ENCODE results near the gene MED31. TPM values are rescaled to one million over a fixed set of nuclear protein-coding genes. Genes with fewer than 3 reads are reported as not detected.
"Not testable (repeated sequence)": the region's sequence is repeated elsewhere in the genome, so short reads cannot be mapped to it uniquely, and the experiment has no call there.

MED31 gene
- total RNA-seq, 1 donor from 2014 or later: 18.2 TPM

DNA sequence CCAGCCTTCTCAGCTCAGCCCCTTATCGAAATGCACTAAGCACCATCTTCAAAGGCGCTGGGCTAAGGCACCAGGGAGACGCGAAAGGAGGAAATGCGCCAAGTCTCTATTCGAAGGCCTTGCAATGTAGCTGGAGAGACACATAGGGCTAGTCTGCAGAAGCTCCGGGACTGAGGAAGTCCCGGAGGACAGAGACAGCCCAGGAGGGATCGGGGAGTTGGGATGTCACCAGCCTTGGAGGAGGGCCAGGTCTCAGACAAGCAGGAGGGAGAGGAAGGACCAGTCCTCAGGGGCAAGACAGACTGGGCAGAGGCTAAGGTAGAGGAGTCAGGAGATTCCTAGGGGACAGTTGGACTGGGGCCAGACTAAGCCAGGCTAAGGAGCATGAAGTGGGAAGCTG lies 8.7 kb upstream of the MED31 start:
- no peak overlapping the region for H3K4me3 Mint-ChIP-seq (ENCODE audit: low read depth)
- H3K27me3 Mint-ChIP-seq: peaks cover 24% of the 10 kb centered on the region
- DNase-seq (ENCODE audit: low spot score, unreplicated experiment): no peak
- no peak overlapping the region for H3K27ac Mint-ChIP-seq
- no peaks in the 10 kb centered on the region for H3K9me3 Mint-ChIP-seq (ENCODE audit: low read depth)
- peaks cover 10% of the 10 kb centered on the region for H3K4me1 Mint-ChIP-seq (ENCODE audit: low read depth)
- TF ChIP-seq, protein P1, sequence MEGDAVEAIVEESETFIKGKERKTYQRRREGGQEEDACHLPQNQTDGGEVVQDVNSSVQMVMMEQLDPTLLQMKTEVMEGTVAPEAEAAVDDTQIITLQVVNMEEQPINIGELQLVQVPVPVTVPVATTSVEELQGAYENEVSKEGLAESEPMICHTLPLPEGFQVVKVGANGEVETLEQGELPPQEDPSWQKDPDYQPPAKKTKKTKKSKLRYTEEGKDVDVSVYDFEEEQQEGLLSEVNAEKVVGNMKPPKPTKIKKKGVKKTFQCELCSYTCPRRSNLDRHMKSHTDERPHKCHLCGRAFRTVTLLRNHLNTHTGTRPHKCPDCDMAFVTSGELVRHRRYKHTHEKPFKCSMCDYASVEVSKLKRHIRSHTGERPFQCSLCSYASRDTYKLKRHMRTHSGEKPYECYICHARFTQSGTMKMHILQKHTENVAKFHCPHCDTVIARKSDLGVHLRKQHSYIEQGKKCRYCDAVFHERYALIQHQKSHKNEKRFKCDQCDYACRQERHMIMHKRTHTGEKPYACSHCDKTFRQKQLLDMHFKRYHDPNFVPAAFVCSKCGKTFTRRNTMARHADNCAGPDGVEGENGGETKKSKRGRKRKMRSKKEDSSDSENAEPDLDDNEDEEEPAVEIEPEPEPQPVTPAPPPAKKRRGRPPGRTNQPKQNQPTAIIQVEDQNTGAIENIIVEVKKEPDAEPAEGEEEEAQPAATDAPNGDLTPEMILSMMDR (IDR thresholded peaks at IDR 0.05; ENCODE audit: unreplicated experiment): no peak
- no peaks in the 10 kb centered on the region for H3K36me3 Mint-ChIP-seq (ENCODE audit: insufficient read depth)

DNA sequence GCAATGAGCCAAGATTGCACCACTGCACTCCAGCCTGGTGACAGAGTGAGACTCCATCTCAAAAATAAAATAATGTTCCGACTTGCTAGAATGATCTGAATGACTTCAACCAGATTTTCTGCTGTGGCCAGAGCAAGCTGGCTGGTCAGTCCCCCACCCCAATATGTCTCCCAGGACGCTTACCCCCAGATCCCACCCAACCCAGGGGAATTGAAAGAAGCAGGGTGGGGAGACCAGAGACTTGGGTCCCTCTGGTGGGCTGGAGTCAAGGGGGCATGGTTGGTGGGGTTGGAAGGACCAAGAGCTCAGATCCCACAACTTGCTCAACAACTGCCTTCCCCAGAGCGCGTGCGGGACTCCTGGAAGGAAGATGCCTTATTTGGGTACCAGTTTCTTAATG lies 7.0 kb upstream of the MED31 start:
- Mint-ChIP-seq H3K4me1 (ENCODE audit: low read depth) (peaks cover 17% of the 10 kb centered on the region), H3K27me3 (peaks cover 37% of the 10 kb centered on the region)
- DNase-seq (ENCODE audit: low spot score, unreplicated experiment); H3K4me3 Mint-ChIP-seq (ENCODE audit: low read depth); H3K27ac Mint-ChIP-seq; H3K36me3 Mint-ChIP-seq (ENCODE audit: insufficient read depth); H3K9me3 Mint-ChIP-seq (ENCODE audit: low read depth): not testable (repeated sequence)

DNA sequence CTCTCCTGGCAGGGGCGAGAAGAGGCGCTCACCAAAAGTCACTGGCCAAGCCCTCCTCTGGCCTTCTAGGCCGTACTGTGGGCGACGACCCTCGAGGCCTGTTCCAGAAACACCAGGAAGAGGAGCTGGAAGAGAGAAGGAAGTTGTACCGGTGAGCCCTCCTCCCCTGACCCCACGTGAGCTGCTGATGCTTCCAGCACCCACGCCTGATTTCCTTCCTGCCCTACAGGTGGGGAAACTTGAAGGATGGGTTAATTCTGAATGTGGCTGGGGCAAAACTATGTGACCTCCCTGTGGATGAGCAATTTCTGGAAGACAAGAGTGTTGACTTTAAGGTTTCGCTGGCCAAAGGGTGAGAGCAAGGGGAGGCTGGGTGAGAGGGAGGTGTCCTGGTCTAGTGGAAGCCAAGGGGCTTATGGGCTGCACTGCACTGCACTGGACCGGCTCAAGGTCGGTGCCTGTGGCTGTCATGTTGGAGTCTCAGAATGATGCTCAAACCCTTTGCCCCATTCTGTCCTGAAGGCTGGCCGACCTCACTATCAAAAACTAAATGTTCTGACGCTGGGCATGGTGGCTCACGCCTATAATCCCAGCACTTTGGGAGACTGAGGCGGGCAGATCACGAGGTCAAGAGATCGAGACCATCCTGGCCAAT lies 6.4 kb upstream of the MED31 start:
- no peaks in the 10 kb centered on the region for H3K36me3 Mint-ChIP-seq (ENCODE audit: insufficient read depth)
- H3K4me3 Mint-ChIP-seq (ENCODE audit: low read depth): peak overlapping the region; percentile 74

DNA sequence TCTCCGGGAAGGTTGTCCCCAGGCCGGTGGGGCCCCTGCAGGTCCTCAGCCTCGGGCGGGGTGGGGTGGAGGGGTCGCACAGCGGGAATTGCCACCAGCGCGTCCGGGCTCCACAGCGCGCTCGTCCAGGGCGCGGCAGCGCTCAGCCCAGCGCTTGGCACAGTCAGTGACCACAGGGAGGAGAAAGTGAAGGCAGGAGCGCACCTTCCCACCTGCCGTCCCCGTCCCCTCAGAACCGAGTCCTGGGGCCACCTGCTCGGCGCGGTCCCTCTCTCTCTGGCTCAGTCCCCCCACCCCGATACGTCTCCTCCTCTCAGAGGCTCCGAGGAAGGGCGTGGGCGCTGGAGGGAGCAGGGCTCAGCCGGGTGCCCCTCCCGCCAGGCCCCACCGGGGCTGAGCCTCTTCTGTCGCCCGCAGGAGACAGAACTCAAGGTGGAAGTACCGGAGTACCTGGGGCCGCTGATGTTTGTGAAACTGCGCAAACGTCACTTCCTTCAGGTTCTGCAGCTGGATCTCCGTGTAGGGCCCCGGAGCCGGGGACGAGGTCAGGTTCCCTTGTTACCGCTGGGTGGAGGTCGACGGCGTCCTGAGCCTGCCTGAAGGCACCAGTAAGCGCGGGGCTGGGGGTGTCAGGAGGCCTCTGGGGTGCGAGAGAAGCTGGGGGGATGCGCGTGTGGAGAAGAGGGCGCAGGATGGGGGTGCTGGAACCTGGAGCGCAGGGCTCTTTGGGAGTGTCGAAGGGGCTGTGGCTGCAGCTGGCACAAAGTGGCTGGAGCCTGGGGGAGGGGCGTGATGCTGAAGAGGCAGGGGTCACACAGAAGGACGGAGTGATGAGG lies 5.6 kb upstream of the MED31 start:
- H3K4me3 Mint-ChIP-seq (ENCODE audit: low read depth): peak overlapping the region; percentile 74
- DNase-seq (ENCODE audit: low spot score, unreplicated experiment); H3K36me3 Mint-ChIP-seq (ENCODE audit: insufficient read depth); H3K27ac Mint-ChIP-seq; H3K9me3 Mint-ChIP-seq (ENCODE audit: low read depth): not testable (repeated sequence)
- H3K4me1 Mint-ChIP-seq (ENCODE audit: low read depth): peaks cover 26% of the 10 kb centered on the region
- peaks cover 42% of the 10 kb centered on the region for H3K27me3 Mint-ChIP-seq

More for the DNA sequence above, 6.4 kb upstream of the MED31 start:
- Mint-ChIP-seq H3K27ac (no peak overlapping the region), H3K4me1 (ENCODE audit: low read depth) (peaks cover 21% of the 10 kb centered on the region), H3K27me3 (peaks cover 40% of the 10 kb centered on the region), H3K9me3 (ENCODE audit: low read depth) (no peaks in the 10 kb centered on the region)
- DNase-seq (ENCODE audit: low spot score, unreplicated experiment): no peak
- TF ChIP-seq, protein P1 (IDR thresholded peaks at IDR 0.05; ENCODE audit: unreplicated experiment): no peak

DNA sequence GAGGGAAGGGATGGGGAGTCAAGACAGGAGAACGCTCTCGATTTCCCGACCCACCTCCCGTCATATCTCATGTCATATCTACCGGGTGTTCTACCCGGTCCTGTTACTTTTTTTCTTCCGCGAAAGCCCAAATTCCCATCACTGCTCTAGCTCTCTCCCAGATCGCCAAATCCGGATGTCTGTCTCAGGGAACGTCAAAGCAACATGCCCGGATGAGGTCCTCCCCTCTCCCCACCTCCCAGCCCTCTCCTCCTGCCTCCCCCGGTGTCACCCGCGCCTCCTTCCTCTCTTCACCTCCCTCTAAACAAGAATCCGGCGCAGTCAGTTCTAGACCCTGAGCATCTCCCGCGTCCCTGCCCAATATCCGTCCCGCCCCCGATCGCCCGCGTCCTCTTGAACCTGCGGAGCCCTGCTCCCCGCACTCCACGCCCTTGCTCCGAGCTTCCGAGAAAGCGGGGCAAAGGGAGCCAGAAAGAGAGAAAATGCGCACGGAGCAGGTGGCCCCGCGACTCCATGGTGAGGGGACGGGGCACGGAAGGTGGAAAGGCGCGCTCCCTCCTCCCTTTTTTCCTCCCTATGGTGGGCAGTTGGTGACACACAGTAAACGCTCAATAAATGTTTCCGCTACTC lies 4.4 kb upstream of the MED31 start:
- not testable (repeated sequence) for H3K36me3 Mint-ChIP-seq (ENCODE audit: insufficient read depth); H3K27ac Mint-ChIP-seq; DNase-seq (ENCODE audit: low spot score, unreplicated experiment); H3K9me3 Mint-ChIP-seq (ENCODE audit: low read depth)
- Mint-ChIP-seq H3K27me3 (peaks cover 42% of the 10 kb centered on the region), H3K4me3 (ENCODE audit: low read depth) (peak overlapping the region; percentile 69), H3K4me1 (ENCODE audit: low read depth) (peaks cover 26% of the 10 kb centered on the region)

DNA sequence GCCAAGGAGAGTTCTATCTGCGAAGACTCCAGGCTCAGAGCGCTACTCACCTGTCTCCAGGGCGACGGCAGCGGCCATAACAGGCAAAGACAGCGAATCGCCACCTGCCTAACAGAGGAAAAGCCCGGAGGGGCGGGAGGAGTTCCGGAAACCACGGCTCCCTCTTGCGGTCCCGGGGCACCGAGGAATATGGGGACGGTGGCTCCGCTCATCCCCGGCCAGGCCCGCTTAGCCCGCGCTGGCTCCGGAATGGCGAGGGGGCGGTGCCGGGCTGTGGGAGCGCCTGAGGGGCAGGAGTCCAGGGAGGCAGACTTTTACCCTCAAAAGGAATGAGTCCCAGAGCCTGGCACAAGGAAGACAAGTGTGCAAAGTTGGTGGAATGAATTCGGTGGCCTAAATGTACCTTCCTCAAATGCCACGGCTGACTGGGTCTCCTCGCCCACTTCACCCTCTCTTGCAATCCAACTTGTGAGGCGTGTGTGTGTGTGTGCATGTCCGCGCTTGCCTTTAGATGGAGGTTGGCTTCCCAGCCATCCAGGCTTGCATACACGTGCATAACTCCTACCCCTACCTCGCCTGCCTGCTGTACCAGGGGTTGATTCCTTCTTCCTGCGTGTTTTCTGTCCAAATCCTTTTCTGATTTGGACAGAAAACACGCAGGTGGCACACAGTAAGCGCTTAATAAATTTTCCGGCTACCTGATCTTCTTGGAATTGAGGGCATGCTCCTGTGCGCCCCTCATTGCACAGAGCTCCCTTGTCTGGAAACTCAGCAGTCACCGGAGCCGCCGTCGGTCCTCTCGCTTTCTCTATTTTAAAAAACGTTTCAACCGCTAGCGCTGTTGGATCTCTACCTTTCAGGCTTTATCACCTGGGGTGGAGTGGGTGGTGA lies 3.7 kb upstream of the MED31 start:
- Mint-ChIP-seq H3K9me3 (ENCODE audit: low read depth) (no peaks in the 10 kb centered on the region), H3K27ac (no peak overlapping the region), H3K27me3 (peaks cover 37% of the 10 kb centered on the region), H3K4me1 (ENCODE audit: low read depth) (peaks cover 31% of the 10 kb centered on the region), H3K4me3 (ENCODE audit: low read depth) (peak overlapping the region; percentile 65), H3K36me3 (ENCODE audit: insufficient read depth) (no peaks in the 10 kb centered on the region)
- DNase-seq (ENCODE audit: low spot score, unreplicated experiment): no peak
- TF ChIP-seq, protein P1 (IDR thresholded peaks at IDR 0.05; ENCODE audit: unreplicated experiment): no peak

All from progenitor cell of endocrine pancreas (in vitro differentiated cells).